ENCODE measurements around the gene PI4K2B. TPM values are rescaled to one million over a fixed set of nuclear protein-coding genes. Genes with fewer than 3 reads are reported as not detected.

The PI4K2B gene
- total and polyA plus RNA-seq, 2 of the 13 experiments (the other 11 are each of a cell fraction or from before 2014, with no cell fraction given): 6.9 to 25.8 TPM

- no peak overlapping the region for H3K9ac ChIP-seq (ENCODE audit: insufficient read depth, low read depth, low read length)
- H3K79me2 ChIP-seq (ENCODE audit: insufficient read depth, low read length): peaks cover 22% of the 10 kb centered on the region
- no peak for FAIRE-seq
- no peak overlapping the region for H3K4me3 ChIP-seq (replicated peaks in 1 of 3; ENCODE audit: insufficient read depth in 1 of 3, low read depth in 2 of 3, low read length in 3 of 3)
- no TSS peak for BruUV-seq (replicated peaks)
- no peaks in the 10 kb centered on the region for H3K27me3 ChIP-seq (ENCODE audit: control insufficient read depth in 1 of 2, insufficient read depth in 2 of 2, low read length in 2 of 2)
- peaks cover 2% of the 10 kb centered on the region for H3K4me1 ChIP-seq (ENCODE audit: insufficient read depth, low read length)
- ChIA-PET CTCF (ENCODE audit: low intra/inter-chr PET ratio, low total read pairs) (no interaction called here), POLR2A (no interaction called here)
- intact Hi-C loops (cut with micrococcal nuclease; ENCODE audit: unreplicated experiment) (no loop called here), in situ Hi-C loops (cut with HindIII; ENCODE audit: extremely low pct_ligation_motif_present, low pct_unique_long_range_greater_than_20kb) (no loop called here)
- peak; percentile 46 for ATAC-seq
- no peaks in the 10 kb centered on the region for H3K9me3 ChIP-seq (ENCODE audit: low read length)
- no peak overlapping the region for H3K4me2 ChIP-seq (ENCODE audit: low read depth, low read length)
- no peak for DNase-seq (ENCODE audit: low spot score)
- H4K20me1 ChIP-seq (ENCODE audit: insufficient read depth, low read length): no peaks in the 10 kb centered on the region
- H3K36me3 ChIP-seq (replicated peaks in 1 of 2; ENCODE audit: control insufficient read depth in 1 of 2, insufficient read depth in 2 of 2, low read length in 2 of 2): no peaks in the 10 kb centered on the region
- H3K27ac ChIP-seq (ENCODE audit: extremely low read length, insufficient read depth, low read length): no peak overlapping the region
- WGBS (ENCODE audit: low lambda C conversion rate): 89% methylated on average over 5 of the region's 22 CpGs
- H2AFZ ChIP-seq (ENCODE audit: low read length): no peak overlapping the region
- TF ChIP-seq ESRRA (CRISPR knock-in tag; IDR thresholded peaks at IDR 0.05; ENCODE audit: low read depth): no peak
- TF ChIP-seq ZFP91 (CRISPR knock-in tag; IDR thresholded peaks at IDR 0.05; ENCODE audit: borderline replicate concordance): no peak
- TF ChIP-seq, protein P1, sequence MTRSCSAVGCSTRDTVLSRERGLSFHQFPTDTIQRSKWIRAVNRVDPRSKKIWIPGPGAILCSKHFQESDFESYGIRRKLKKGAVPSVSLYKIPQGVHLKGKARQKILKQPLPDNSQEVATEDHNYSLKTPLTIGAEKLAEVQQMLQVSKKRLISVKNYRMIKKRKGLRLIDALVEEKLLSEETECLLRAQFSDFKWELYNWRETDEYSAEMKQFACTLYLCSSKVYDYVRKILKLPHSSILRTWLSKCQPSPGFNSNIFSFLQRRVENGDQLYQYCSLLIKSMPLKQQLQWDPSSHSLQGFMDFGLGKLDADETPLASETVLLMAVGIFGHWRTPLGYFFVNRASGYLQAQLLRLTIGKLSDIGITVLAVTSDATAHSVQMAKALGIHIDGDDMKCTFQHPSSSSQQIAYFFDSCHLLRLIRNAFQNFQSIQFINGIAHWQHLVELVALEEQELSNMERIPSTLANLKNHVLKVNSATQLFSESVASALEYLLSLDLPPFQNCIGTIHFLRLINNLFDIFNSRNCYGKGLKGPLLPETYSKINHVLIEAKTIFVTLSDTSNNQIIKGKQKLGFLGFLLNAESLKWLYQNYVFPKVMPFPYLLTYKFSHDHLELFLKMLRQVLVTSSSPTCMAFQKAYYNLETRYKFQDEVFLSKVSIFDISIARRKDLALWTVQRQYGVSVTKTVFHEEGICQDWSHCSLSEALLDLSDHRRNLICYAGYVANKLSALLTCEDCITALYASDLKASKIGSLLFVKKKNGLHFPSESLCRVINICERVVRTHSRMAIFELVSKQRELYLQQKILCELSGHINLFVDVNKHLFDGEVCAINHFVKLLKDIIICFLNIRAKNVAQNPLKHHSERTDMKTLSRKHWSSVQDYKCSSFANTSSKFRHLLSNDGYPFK (CRISPR knock-in tag; IDR thresholded peaks at IDR 0.05; ENCODE audit: borderline replicate concordance): no peak
- TF ChIP-seq AHR (CRISPR knock-in tag; IDR thresholded peaks at IDR 0.05): no peak
- TF ChIP-seq ZNF564 (CRISPR knock-in tag; IDR thresholded peaks at IDR 0.05): no peak
- no peak for TF ChIP-seq HNF4G (IDR thresholded peaks at IDR 0.05; ENCODE audit: borderline replicate concordance, low read depth, low read length)
- TF ChIP-seq HNF4G (CRISPR knock-in tag; IDR thresholded peaks at IDR 0.05; ENCODE audit: borderline replicate concordance, low read depth): no peak
- no peak for TF ChIP-seq MAZ (IDR thresholded peaks at IDR 0.05; ENCODE audit: borderline replicate concordance, low read depth, low read length)
- TF ChIP-seq MAZ (CRISPR knock-in tag; IDR thresholded peaks at IDR 0.05; ENCODE audit: low read depth): no peak
- TF ChIP-seq, protein P2, sequence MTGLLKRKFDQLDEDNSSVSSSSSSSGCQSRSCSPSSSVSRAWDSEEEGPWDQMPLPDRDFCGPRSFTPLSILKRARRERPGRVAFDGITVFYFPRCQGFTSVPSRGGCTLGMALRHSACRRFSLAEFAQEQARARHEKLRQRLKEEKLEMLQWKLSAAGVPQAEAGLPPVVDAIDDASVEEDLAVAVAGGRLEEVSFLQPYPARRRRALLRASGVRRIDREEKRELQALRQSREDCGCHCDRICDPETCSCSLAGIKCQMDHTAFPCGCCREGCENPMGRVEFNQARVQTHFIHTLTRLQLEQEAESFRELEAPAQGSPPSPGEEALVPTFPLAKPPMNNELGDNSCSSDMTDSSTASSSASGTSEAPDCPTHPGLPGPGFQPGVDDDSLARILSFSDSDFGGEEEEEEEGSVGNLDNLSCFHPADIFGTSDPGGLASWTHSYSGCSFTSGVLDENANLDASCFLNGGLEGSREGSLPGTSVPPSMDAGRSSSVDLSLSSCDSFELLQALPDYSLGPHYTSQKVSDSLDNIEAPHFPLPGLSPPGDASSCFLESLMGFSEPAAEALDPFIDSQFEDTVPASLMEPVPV (CRISPR knock-in tag; IDR thresholded peaks at IDR 0.05): no peak
- no peak for TF ChIP-seq GATAD2A (CRISPR knock-in tag; IDR thresholded peaks at IDR 0.05)
- TF ChIP-seq, protein P3, sequence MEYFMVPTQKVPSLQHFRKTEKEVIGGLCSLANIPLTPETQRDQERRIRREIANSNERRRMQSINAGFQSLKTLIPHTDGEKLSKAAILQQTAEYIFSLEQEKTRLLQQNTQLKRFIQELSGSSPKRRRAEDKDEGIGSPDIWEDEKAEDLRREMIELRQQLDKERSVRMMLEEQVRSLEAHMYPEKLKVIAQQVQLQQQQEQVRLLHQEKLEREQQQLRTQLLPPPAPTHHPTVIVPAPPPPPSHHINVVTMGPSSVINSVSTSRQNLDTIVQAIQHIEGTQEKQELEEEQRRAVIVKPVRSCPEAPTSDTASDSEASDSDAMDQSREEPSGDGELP (IDR thresholded peaks at IDR 0.05; ENCODE audit: borderline replicate concordance, low read depth): no peak
- no peak for TF ChIP-seq ZNF724P (CRISPR knock-in tag; IDR thresholded peaks at IDR 0.05; ENCODE audit: borderline replicate concordance)
- TF ChIP-seq, protein P4, sequence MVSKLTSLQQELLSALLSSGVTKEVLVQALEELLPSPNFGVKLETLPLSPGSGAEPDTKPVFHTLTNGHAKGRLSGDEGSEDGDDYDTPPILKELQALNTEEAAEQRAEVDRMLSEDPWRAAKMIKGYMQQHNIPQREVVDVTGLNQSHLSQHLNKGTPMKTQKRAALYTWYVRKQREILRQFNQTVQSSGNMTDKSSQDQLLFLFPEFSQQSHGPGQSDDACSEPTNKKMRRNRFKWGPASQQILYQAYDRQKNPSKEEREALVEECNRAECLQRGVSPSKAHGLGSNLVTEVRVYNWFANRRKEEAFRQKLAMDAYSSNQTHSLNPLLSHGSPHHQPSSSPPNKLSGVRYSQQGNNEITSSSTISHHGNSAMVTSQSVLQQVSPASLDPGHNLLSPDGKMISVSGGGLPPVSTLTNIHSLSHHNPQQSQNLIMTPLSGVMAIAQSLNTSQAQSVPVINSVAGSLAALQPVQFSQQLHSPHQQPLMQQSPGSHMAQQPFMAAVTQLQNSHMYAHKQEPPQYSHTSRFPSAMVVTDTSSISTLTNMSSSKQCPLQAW (CRISPR knock-in tag; IDR thresholded peaks at IDR 0.05): no peak
- no peak for TF ChIP-seq XBP1 (CRISPR knock-in tag; IDR thresholded peaks at IDR 0.05)
Observed at GRCh38 chr4:25246680-25247611, 13.1 kb downstream of the PI4K2B start.

Measured in HepG2 (cell line).